ENCODE measurements around the gene SLFN12. TPM values are rescaled to one million over a fixed set of nuclear protein-coding genes. Genes with fewer than 3 reads are reported as not detected.

SLFN12 gene
- 16.7 and 32.0 TPM in 2 replicates for total RNA-seq

GRCh38 chr17:35432176-35433074, at the start of gene SLFN12:
TSS of gene SLFN12 (minus strand) at chr17:35432500. CDS start at chr17:35423028, 9,472 bp downstream.

GRCh38 chr17:35448214-35448898, 16.1 kb upstream of the SLFN12 start, which contains the start of gene SLFN13:
TSS of gene SLFN13 (minus strand) at chr17:35448766. CDS start at chr17:35445680, 3,086 bp downstream.

GRCh38 chr17:35373534-35373983, 58.7 kb downstream of the SLFN12 start, which contains the start of gene SLFN11:
TSS of gene SLFN11 (minus strand) at chr17:35373621. CDS start at chr17:35363807, 9,814 bp downstream.

Other genes with a start within 250 kb of the SLFN12 start
- not detected in 2 replicates for gene SLC35G3, start 238.1 kb downstream of the SLFN12 start, total RNA-seq
- gene SLFN5, start 189.4 kb downstream of the SLFN12 start, total RNA-seq: 78.2 and 112 TPM in 2 replicates
- 35.1 and 51.2 TPM in 2 replicates for gene SLFN11, start 58.9 kb downstream of the SLFN12 start, total RNA-seq
- 1.3 and 2.1 TPM in 2 replicates for gene SLFN13, start 16.3 kb upstream of the SLFN12 start, total RNA-seq
- under 0.01 and 0.16 TPM in 2 replicates for gene SLFN12L, start 105.2 kb upstream of the SLFN12 start, total RNA-seq
- gene SLFN14, start 128.3 kb upstream of the SLFN12 start, total RNA-seq: not detected in 2 replicates
- gene PEX12, start 146.1 kb upstream of the SLFN12 start, total RNA-seq: 3.7 and 4.1 TPM in 2 replicates
- 56.2 and 82.9 TPM in 2 replicates for gene AP2B1, start 154.8 kb upstream of the SLFN12 start, total RNA-seq